SK-N-SH (cell line): ENCODE results near the gene NFATC3. TPM values are rescaled to one million over a fixed set of nuclear protein-coding genes. Genes with fewer than 3 reads are reported as not detected.

Source experiments
- CTCF ChIA-PET: fragments of 300-600, 350-600 bp; formaldehyde crosslinking; extraction: SDS; loops from one replicate; lab custom pipeline; 2021; lab: Yijun Ruan, JAX
- POLR2A ChIA-PET: fragments of 350-600 bp; sonication (Branson Sonifier 250); formaldehyde crosslinking; extraction: SDS; loops from one replicate; lab custom pipeline; 2020; ENCODE audit warnings: antibody characterized with exemption, inconsistent platforms; lab: Yijun Ruan, JAX
- DNase-seq: peaks from one replicate; pipeline ENCODE4 v3.0.0; 2012
- H2AFZ ChIP-seq: fragments of 200-600 bp; sonication (generic); 2 replicates; pipeline ENCODE4 v1.8.1; 2016; ENCODE audit warnings: antibody characterized with exemption, mild to moderate bottlenecking, low read depth
- H3F3A ChIP-seq: fragments of 200-600 bp; sonication (generic); replicated peaks from 2 replicates; pipeline ENCODE3; 2016; ENCODE audit warnings: antibody characterized with exemption, mild to moderate bottlenecking; ENCODE audit not compliant: insufficient read depth
- H3K27ac ChIP-seq, 2 experiments: fragments of 200-500 bp in 1 of 2; fragments of 200-600 bp in 1 of 2; sonication (Bioruptor generic) in 1 of 2; sonication (generic), shearing (Covaris generic) in 1 of 2; 2 replicates each; pipeline versions ENCODE4 v1.5.1 to v1.6.1; 2014 to 2016; ENCODE audit warnings: low read depth in 2 of 2, inconsistent platforms in 1 of 2, low read length in 1 of 2, mild to moderate bottlenecking in 1 of 2, mixed read lengths in 1 of 2
- H3K27me3 ChIP-seq: fragments of 200-600 bp; sonication (generic), shearing (Covaris generic); 2 replicates; pipeline ENCODE4 v1.6.1; 2016; ENCODE audit warnings: mixed run types; ENCODE audit not compliant: insufficient read depth
- H3K36me3 ChIP-seq, 2 experiments: fragments of 200-500 bp in 1 of 2; fragments of 200-600 bp in 1 of 2; sonication (Bioruptor generic) in 1 of 2; sonication (generic) in 1 of 2; replicated peaks in 1 of 2; 2 replicates each; pipeline versions ENCODE3 to v1.5.1; 2014 to 2016; ENCODE audit warnings: low read length in 1 of 2, mild to moderate bottlenecking in 1 of 2; ENCODE audit not compliant: insufficient read depth in 2 of 2, control insufficient read depth in 1 of 2
- H3K4me1 ChIP-seq, 2 experiments: fragments of 200-500 bp in 1 of 2; fragments of 200-600 bp in 1 of 2; sonication (Bioruptor generic) in 1 of 2; sonication (generic), shearing (Covaris generic) in 1 of 2; 2 replicates each; pipeline versions ENCODE4 v1.5.1 to v1.6.1; 2014 to 2016; ENCODE audit warnings: low read depth in 1 of 2, low read length in 1 of 2, mixed run types in 1 of 2; ENCODE audit not compliant: insufficient read depth in 2 of 2, control insufficient read depth in 1 of 2
- H3K4me2 ChIP-seq: fragments of 200-600 bp; sonication (generic), shearing (Covaris generic); 2 replicates; pipeline ENCODE4 v1.6.1; 2017; ENCODE audit warnings: mixed run types
- H3K4me3 ChIP-seq, 2 experiments: fragments of 200-500 bp in 1 of 2; fragments of 200-600 bp in 1 of 2; sonication (Bioruptor generic) in 1 of 2; sonication (generic), shearing (Covaris generic) in 1 of 2; 2 replicates each; pipeline versions ENCODE4 v1.5.1 to v1.8.1; 2014 to 2016; ENCODE audit warnings: low read depth in 2 of 2, inconsistent platforms in 1 of 2, low read length in 1 of 2, mild to moderate bottlenecking in 1 of 2, mixed read lengths in 1 of 2, moderate library complexity in 1 of 2
- H3K79me2 ChIP-seq: fragments of 200-600 bp; sonication (generic); 2 replicates; pipeline ENCODE4 v1.8.1; 2017; ENCODE audit warnings: mild to moderate bottlenecking; ENCODE audit not compliant: insufficient read depth
- H3K9ac ChIP-seq: fragments of 200-600 bp; sonication (generic); 2 replicates; pipeline ENCODE4 v1.6.1; 2017; ENCODE audit warnings: mixed run types
- H3K9me2 ChIP-seq: fragments of 200-600 bp; sonication (generic); 2 replicates; pipeline ENCODE4 v1.6.1; 2017; ENCODE audit warnings: mixed run types
- H3K9me3 ChIP-seq: fragments of 200-600 bp; sonication (generic); 2 replicates; pipeline ENCODE4 v1.6.1; 2017; ENCODE audit warnings: mixed run types, mild to moderate bottlenecking, moderate library complexity
- H4K20me1 ChIP-seq: fragments of 200-600 bp; sonication (generic); 2 replicates; pipeline ENCODE4 v1.6.1; 2017; ENCODE audit warnings: mild to moderate bottlenecking, mixed run types; ENCODE audit not compliant: insufficient read depth
- CHD2 ChIP-seq: fragments of 150-350 bp; IDR thresholded peaks from 2 replicates; pipeline ENCODE4 v1.6.1; 2018; ENCODE audit warnings: low read length; ENCODE audit not compliant: partially characterized antibody
- CTCF ChIP-seq: fragments of 200-600 bp; sonication (generic); IDR thresholded peaks from 2 replicates; pipeline ENCODE4 v1.6.1; 2017; ENCODE audit warnings: antibody characterized with exemption, mild to moderate bottlenecking, moderate library complexity
- GABPA ChIP-seq: IDR thresholded peaks from 2 replicates; pipeline ENCODE4 v1.4.0; 2012; ENCODE audit warnings: low read depth, mild to moderate bottlenecking
- GATA2 ChIP-seq: sonication (generic); formaldehyde crosslinking; IDR thresholded peaks from 2 replicates; pipeline ENCODE4 v1.5.0; 2020; ENCODE audit warnings: mild to moderate bottlenecking, missing genetic modification reagents
- IRF3 ChIP-seq: fragments of 150-350 bp; IDR thresholded peaks from 2 replicates; pipeline ENCODE4 v1.6.1; 2016; ENCODE audit warnings: mild to moderate bottlenecking, low read depth, low read length
- JUND ChIP-seq: IDR thresholded peaks from 2 replicates; pipeline ENCODE4 v1.4.0; 2012
- MAX ChIP-seq: IDR thresholded peaks from 2 replicates; pipeline ENCODE4 v1.4.0; 2012; ENCODE audit warnings: low read depth
- NRF1 ChIP-seq: IDR thresholded peaks from 2 replicates; pipeline ENCODE4 v1.6.1; 2012; ENCODE audit warnings: low read depth, mild to moderate bottlenecking, low read length
- POLR2AphosphoS5 ChIP-seq: IDR thresholded peaks from 2 replicates; pipeline ENCODE4 v1.6.1; 2012; ENCODE audit warnings: low read depth, low read length
- RAD21 ChIP-seq: IDR thresholded peaks from 2 replicates; pipeline ENCODE4 v1.6.1; 2012; ENCODE audit warnings: mild to moderate bottlenecking, low read length
- RFX5 ChIP-seq: IDR thresholded peaks from 2 replicates; pipeline ENCODE4 v1.6.1; 2012; ENCODE audit warnings: mild to moderate bottlenecking, improper control_type of control experiment, low read length
- SIN3A ChIP-seq: IDR thresholded peaks from 2 replicates; pipeline ENCODE4 v1.6.1; 2012; ENCODE audit warnings: low read depth, mild to moderate bottlenecking, low read length, moderate library complexity, borderline replicate concordance
- SMC3 ChIP-seq: IDR thresholded peaks from 2 replicates; pipeline ENCODE4 v1.6.1; 2012; ENCODE audit warnings: low read depth, low read length, improper control_type of control experiment
- TAF1 ChIP-seq: IDR thresholded peaks from 2 replicates; pipeline ENCODE4 v1.6.1; 2012; ENCODE audit warnings: low read depth, mild to moderate bottlenecking, low read length, moderate library complexity, borderline replicate concordance
- TCF12 ChIP-seq: IDR thresholded peaks from 2 replicates; pipeline ENCODE4 v1.4.0; 2012
- USF2 ChIP-seq: fragments of 150-350 bp; IDR thresholded peaks from 2 replicates; pipeline ENCODE4 v1.6.1; 2017; ENCODE audit warnings: antibody characterized with exemption, low read length, low read depth, borderline replicate concordance
- YY1 ChIP-seq: IDR thresholded peaks from 2 replicates; pipeline ENCODE4 v1.4.0; 2012; ENCODE audit warnings: low read depth, mild to moderate bottlenecking
- WGBS: methylation state at CpG from one replicate; pipeline ENCODE4 v1.1.6; 2017; ENCODE audit warnings: low lambda C conversion rate; 5-methylcytosine and 5-hydroxymethylcytosine counted together
- polyA plus RNA-seq, 3 experiments: library from polyadenylated mRNA; depleted of rRNA; stranded (reverse); fragments of >200 nt; gene quantifications; 2 replicates each; pipeline ENCODE4 v1.2.3, GENCODE V29; 2012
- TF ChIP-seq, protein P1 (sequence below): IDR thresholded peaks from 2 replicates; pipeline ENCODE4 v1.4.0; 2012; ENCODE audit warnings: low read depth, borderline replicate concordance

Gene NFATC3
- polyA plus RNA-seq, 1 of the 3 experiments (the other 2 are of a cell fraction), result 5.7 TPM

DNA sequence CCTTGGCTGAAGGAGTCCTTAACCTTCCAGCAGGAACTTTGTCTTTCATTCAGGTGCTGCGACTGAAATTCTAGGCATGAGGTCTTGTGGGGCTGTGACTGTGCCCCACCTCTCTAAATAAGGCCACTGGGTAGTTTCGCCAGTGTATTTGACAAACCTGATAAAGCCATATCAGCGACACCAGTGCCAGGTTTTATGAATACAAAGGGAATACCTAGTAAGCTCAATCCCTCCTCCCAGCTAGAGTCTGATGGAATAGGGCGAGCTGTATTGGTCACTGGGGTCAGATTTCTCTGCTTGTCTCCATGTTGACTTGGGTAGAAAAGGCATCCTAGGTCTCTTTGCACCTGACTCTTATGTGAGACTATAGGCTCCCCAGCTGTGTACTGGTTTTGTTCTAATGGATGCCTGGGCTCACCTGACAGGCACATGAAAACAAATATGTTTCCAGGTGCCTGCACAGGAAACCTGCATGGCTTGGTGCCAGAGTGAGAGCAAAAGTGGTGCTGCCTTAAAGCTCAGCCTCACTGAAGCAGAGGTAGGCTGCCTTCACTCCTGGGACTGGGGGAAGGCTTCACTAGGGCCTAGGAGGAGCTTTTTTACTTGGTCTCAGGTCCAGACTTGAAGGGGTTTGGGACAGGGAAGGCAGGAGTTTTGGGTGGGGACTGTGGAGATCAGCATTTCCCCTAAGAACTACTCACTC lies 187.5 kb downstream of the NFATC3 start:
- no peak overlapping the region for H2AFZ ChIP-seq
- H3K27me3 ChIP-seq, result no peaks in the 10 kb centered on the region
- no peak for DNase-seq
- TF ChIP-seq RAD21, result no peak
- no peak for TF ChIP-seq SIN3A
- TF ChIP-seq TAF1, result no peak
- no peak for TF ChIP-seq USF2
- no peak for TF ChIP-seq RFX5
- no peak for TF ChIP-seq IRF3
- TF ChIP-seq, protein P1, sequence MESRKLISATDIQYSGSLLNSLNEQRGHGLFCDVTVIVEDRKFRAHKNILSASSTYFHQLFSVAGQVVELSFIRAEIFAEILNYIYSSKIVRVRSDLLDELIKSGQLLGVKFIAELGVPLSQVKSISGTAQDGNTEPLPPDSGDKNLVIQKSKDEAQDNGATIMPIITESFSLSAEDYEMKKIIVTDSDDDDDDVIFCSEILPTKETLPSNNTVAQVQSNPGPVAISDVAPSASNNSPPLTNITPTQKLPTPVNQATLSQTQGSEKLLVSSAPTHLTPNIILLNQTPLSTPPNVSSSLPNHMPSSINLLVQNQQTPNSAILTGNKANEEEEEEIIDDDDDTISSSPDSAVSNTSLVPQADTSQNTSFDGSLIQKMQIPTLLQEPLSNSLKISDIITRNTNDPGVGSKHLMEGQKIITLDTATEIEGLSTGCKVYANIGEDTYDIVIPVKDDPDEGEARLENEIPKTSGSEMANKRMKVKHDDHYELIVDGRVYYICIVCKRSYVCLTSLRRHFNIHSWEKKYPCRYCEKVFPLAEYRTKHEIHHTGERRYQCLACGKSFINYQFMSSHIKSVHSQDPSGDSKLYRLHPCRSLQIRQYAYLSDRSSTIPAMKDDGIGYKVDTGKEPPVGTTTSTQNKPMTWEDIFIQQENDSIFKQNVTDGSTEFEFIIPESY, result no peak
- TF ChIP-seq POLR2AphosphoS5, result no peak
- TF ChIP-seq GABPA, result no peak
- TF ChIP-seq JUND, result no peak
- no peak overlapping the region for H3K27ac ChIP-seq
- H3F3A ChIP-seq, result no peaks in the 10 kb centered on the region
- H3K4me2 ChIP-seq, result no peak overlapping the region
- CTCF ChIA-PET, result interaction anchor here (1.0 to 1.8 kb wide), 4 partner anchors 9 to 57 kb away, joined by 4 to 10 read pairs (median 8); partner anchors contain the start of gene SLC7A6
- H3K9me3 ChIP-seq, result no peaks in the 10 kb centered on the region
- POLR2A ChIA-PET, result interaction anchor here (1.4 kb wide), 1 partner anchor 9 kb away, joined by 5 read pairs; the partner anchor contains the start of gene SLC7A6
- no peaks in the 10 kb centered on the region; a peak in 1 of 4 replicates for H3K4me1 ChIP-seq
- no peak overlapping the region for H3K9ac ChIP-seq
- H3K4me3 ChIP-seq, result no peak overlapping the region
- H3K9me2 ChIP-seq, result no peaks in the 10 kb centered on the region
- 97% methylated on average over 4 of the region's 4 CpGs for WGBS
- peaks cover 21% of the 10 kb centered on the region for H4K20me1 ChIP-seq
- peaks cover 89% of the 10 kb centered on the region for H3K79me2 ChIP-seq
- H3K36me3 ChIP-seq, result peaks cover 8 to 9% of the 10 kb centered on the region in 2 experiments

GRCh38 chr16:68273459-68273858 lies 188.3 kb downstream of the NFATC3 start:
- Histone ChIP-seq H3K27me3 (no peaks in the 10 kb centered on the region), H3K36me3 (peaks cover 3 to 8% of the 10 kb centered on the region in 2 experiments), H3F3A (no peaks in the 10 kb centered on the region), H3K9ac (no peak overlapping the region), H3K27ac (no peak overlapping the region), H4K20me1 (peaks cover 21% of the 10 kb centered on the region), H3K9me2 (no peaks in the 10 kb centered on the region), H3K4me3 (no peak overlapping the region), H3K9me3 (no peaks in the 10 kb centered on the region), H3K4me2 (no peak overlapping the region), H2AFZ (no peak overlapping the region), H3K79me2 (peaks cover 84% of the 10 kb centered on the region), H3K4me1 (no peaks in the 10 kb centered on the region; a peak in 1 of 4 replicates)
- POLR2A ChIA-PET, result no interaction called here
- 94% methylated on average over 5 of the region's 5 CpGs for WGBS
- CTCF ChIA-PET, result interaction anchor here (1.0 to 1.8 kb wide), 3 partner anchors 9 to 56 kb away, joined by 4 to 10 read pairs (median 8); partner anchors contain the start of gene SLC7A6
- no peak for DNase-seq
- no peak for TF ChIP-seq MAX
- TF ChIP-seq USF2, result no peak
- TF ChIP-seq SMC3, result no peak
- no peak for TF ChIP-seq GATA2 (CRISPR knock-in tag)
- no peak for TF ChIP-seq CHD2
- TF ChIP-seq TCF12, result no peak
- no peak for TF ChIP-seq IRF3
- no peak for TF ChIP-seq CTCF
- TF ChIP-seq JUND, result no peak
- TF ChIP-seq YY1, result no peak
- TF ChIP-seq NRF1, result no peak
